Measurements from ENCODE around the gene GALNT18.

The GALNT18 gene

DNA sequence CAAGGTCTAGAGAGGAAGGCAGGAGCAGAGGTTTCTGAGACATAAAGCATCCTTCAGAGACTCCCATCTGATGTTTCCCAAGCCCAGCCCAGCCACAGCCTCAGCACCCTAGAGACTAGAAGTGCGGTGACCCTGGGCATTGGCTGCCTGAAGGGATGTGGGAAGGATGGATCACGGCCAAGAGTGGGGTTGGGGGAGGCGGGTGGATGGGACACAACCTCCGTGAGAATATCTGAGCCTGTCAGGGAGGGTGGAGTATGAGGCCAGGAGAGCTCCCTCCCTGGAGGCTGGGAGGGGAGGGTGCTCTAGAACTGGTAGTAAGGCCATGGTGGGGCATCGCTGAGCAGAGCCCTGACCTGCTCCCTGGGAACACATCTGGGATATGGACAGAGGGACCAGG is 340.2 kb downstream of the GALNT18 start:
- Histone ChIP-seq H3K27me3 (ENCODE audit: insufficient read depth, low read length) (no peaks in the 10 kb centered on the region), H3K9me3 (ENCODE audit: insufficient read depth, low read depth, low read length) (no peaks in the 10 kb centered on the region), H3K4me3 (ENCODE audit: low read length) (no peak overlapping the region), H3K9ac (ENCODE audit: low read depth, low read length) (no peak overlapping the region), H3K4me1 (ENCODE audit: insufficient read depth, low read length) (peaks cover 11% of the 10 kb centered on the region), H3K27ac (ENCODE audit: low read depth, low read length) (no peak overlapping the region), H3K36me3 (ENCODE audit: insufficient read depth, low read length) (no peaks in the 10 kb centered on the region)
- 93% methylated on average over 5 of the region's 5 CpGs for WGBS

- H3K27ac ChIP-seq (ENCODE audit: low read depth, low read length) = no peak overlapping the region; the same call in 1 of the 2 replicates
- H3K9ac ChIP-seq (ENCODE audit: low read depth, low read length) = no peak overlapping the region
- H3K36me3 ChIP-seq (ENCODE audit: insufficient read depth, low read length) = no peaks in the 10 kb centered on the region
- no peak overlapping the region for H3K4me3 ChIP-seq (ENCODE audit: low read length)
- WGBS = 90% methylated on average over 5 of the region's 5 CpGs
- peaks cover 11% of the 10 kb centered on the region for H3K4me1 ChIP-seq (ENCODE audit: insufficient read depth, low read length)
- H3K9me3 ChIP-seq (ENCODE audit: insufficient read depth, low read depth, low read length) = no peaks in the 10 kb centered on the region
- no peaks in the 10 kb centered on the region for H3K27me3 ChIP-seq (ENCODE audit: insufficient read depth, low read length)
These were observed 341.0 kb downstream of the GALNT18 start for GRCh38 chr11:11280826-11281225.

DNA sequence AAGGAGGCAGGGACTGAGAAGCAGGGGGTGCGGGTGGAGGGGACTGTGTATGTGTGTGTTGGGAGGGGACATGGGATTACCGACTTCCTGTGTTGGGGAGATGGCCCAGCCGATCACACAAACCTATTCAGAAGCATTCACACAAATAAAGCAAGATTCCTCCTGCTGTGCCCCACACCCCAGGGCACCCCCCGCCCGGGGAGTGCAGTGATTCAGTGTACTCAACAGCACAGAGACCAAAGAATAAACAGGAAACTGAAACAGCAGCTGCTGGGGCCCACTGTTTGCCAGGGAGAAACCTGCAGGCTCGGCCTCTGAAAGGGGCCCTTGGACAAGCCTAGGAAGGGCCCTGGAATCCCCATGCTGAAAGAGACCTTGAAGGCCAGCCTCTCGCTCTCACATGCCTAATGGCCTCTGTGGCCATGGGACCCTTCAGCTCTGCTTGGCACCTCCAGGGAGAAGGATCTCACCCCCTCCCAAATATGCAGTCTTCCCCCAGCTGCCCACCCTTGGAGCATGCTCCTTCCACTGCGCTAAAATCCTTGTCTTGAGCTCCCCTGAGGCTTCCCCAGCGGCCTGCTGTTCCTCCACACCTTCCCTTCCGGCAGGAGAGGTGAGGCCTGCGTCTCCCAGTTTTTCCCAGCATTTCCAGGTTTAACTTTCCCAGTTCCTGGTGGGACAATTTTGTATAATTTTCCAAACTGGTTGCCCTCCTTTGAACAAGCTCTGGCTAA is 341.7 kb downstream of the GALNT18 start:
- WGBS = 44% methylated on average over 10 of the region's 11 CpGs

DNA sequence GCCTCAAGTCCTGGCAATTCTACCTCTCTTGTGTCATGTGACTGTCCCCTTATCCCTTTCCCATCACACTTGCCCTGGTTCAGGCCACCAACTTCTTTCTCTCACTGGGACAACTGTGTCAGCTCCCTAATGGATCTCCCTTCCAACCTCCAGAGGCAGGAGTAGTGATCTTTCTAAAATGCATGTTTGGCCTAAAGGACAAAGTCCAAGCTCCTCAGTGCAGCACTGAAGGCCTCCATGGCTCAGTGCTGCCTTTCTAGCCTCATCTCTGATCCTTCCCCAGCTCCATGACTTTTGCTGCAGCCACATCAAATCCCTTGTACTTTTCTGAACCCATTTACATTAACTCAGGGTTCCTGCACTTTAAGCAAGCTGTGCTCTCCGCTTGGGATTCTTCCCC is 349.6 kb downstream of the GALNT18 start:
- H3K4me3 ChIP-seq (ENCODE audit: low read length) = no peak overlapping the region
- 90% methylated on average over 1 of the region's 1 CpG for WGBS

More for the DNA sequence above, 341.7 kb downstream of the GALNT18 start:
- Histone ChIP-seq H3K9ac (ENCODE audit: low read depth, low read length) (0 out of 2 replicates have a peak overlapping the region, but pooled peaks have one; percentile 35), H3K4me1 (ENCODE audit: insufficient read depth, low read length) (peaks cover 11% of the 10 kb centered on the region), H3K4me3 (ENCODE audit: low read length) (no peak overlapping the region), H3K9me3 (ENCODE audit: insufficient read depth, low read depth, low read length) (no peaks in the 10 kb centered on the region), H3K27ac (ENCODE audit: low read depth, low read length) (peak overlapping the region; percentile 67), H3K36me3 (ENCODE audit: insufficient read depth, low read length) (no peaks in the 10 kb centered on the region), H3K27me3 (ENCODE audit: insufficient read depth, low read length) (no peaks in the 10 kb centered on the region)

DNA sequence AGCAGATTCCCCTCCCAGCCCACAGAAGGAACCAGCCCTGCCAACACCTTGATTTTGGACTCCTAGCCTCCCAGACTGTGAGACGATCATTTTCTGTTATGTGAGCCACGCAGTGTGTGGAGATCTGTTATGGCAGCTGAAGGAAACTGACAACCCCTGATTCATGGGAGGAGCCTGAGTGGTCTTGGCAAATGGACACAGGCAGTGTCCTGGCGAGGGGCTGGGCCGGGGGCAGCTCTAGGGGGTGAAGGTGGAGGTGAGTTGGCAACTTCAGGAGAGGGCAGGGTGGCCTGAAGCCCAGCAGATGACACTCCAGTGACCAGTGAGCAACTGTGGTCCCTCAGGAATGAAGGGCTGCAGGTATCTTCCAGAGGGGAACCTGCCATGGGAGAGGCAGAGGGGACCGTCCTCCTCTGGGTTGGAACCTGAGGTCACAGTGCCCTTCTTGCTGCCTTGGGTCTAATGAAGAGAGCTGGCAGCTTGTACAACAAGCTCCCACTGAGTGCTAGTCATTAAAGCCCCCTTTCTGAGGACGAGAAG is 351.5 kb downstream of the GALNT18 start:
- no peaks in the 10 kb centered on the region for H3K4me1 ChIP-seq (ENCODE audit: insufficient read depth, low read length)
- H3K27me3 ChIP-seq (ENCODE audit: insufficient read depth, low read length) = no peaks in the 10 kb centered on the region
- H3K9me3 ChIP-seq (ENCODE audit: insufficient read depth, low read depth, low read length) = no peaks in the 10 kb centered on the region
- no peaks in the 10 kb centered on the region for H3K36me3 ChIP-seq (ENCODE audit: insufficient read depth, low read length)
- H3K27ac ChIP-seq (ENCODE audit: low read depth, low read length) = no peak overlapping the region
- 94% methylated on average over 6 of the region's 6 CpGs for WGBS
- no peak overlapping the region for H3K4me3 ChIP-seq (ENCODE audit: low read length)
- H3K9ac ChIP-seq (ENCODE audit: low read depth, low read length) = no peak overlapping the region

More for the DNA sequence above, 349.6 kb downstream of the GALNT18 start:
- H3K4me1 ChIP-seq (ENCODE audit: insufficient read depth, low read length) = no peaks in the 10 kb centered on the region
- H3K36me3 ChIP-seq (ENCODE audit: insufficient read depth, low read length) = no peaks in the 10 kb centered on the region
- no peaks in the 10 kb centered on the region for H3K27me3 ChIP-seq (ENCODE audit: insufficient read depth, low read length)
- no peak overlapping the region for H3K27ac ChIP-seq (ENCODE audit: low read depth, low read length)
- H3K9me3 ChIP-seq (ENCODE audit: insufficient read depth, low read depth, low read length) = no peaks in the 10 kb centered on the region
- no peak overlapping the region for H3K9ac ChIP-seq (ENCODE audit: low read depth, low read length)

DNA sequence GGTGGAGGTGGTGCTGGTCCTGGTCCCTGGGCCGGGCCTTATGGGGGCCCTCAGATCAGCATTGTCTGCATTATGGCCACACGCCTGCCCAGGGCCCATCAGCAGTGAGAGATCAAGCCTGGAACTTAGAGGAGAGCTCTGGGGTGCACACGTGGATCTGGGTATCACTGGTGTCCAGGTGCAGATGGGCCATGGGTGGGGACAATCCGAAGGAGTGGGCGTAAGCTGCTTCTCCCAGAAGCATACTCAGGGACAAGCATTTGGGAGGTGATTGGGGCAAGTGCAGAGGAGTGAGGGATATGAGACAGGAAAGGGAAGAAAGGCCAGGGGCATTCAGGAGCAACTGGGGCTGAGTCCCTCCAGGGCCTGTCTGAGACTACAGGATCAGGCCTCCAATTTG is 353.1 kb downstream of the GALNT18 start:
- Histone ChIP-seq H3K36me3 (ENCODE audit: insufficient read depth, low read length) (no peaks in the 10 kb centered on the region), H3K4me1 (ENCODE audit: insufficient read depth, low read length) (no peaks in the 10 kb centered on the region), H3K9me3 (ENCODE audit: insufficient read depth, low read depth, low read length) (no peaks in the 10 kb centered on the region), H3K4me3 (ENCODE audit: low read length) (no peak overlapping the region), H3K9ac (ENCODE audit: low read depth, low read length) (no peak overlapping the region), H3K27ac (ENCODE audit: low read depth, low read length) (no peak overlapping the region), H3K27me3 (ENCODE audit: insufficient read depth, low read length) (no peaks in the 10 kb centered on the region)
- 94% methylated on average over 5 of the region's 5 CpGs for WGBS

DNA sequence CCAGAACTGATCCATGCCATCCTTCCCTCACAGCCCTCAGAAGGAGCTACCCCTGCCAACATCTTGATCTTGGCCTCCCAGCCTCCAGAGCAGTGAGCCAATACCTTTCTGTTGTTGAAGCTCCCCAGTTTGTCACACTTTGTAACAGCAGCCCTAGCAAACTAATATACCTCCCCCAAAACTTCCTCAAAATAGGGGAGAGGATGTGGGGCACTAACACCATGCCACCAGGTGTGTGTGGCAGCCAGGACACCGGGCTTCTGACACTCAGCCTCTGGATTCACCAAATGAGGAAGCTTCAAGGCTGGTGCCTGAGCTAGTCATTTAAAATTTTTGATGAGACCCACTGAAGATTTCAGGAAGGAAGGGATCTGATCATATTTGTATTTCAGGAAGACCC is 353.7 kb downstream of the GALNT18 start:
- H3K4me1 ChIP-seq (ENCODE audit: insufficient read depth, low read length) = no peaks in the 10 kb centered on the region
- no peak overlapping the region for H3K4me3 ChIP-seq (ENCODE audit: low read length)
- no peak overlapping the region for H3K27ac ChIP-seq (ENCODE audit: low read depth, low read length)
- H3K36me3 ChIP-seq (ENCODE audit: insufficient read depth, low read length) = no peaks in the 10 kb centered on the region
- no peaks in the 10 kb centered on the region for H3K9me3 ChIP-seq (ENCODE audit: insufficient read depth, low read depth, low read length)
- WGBS = 49% methylated on average over 1 of the region's 1 CpG
- H3K9ac ChIP-seq (ENCODE audit: low read depth, low read length) = no peak overlapping the region
- no peaks in the 10 kb centered on the region for H3K27me3 ChIP-seq (ENCODE audit: insufficient read depth, low read length)

- Histone ChIP-seq H3K9ac (ENCODE audit: low read depth, low read length) (no peak overlapping the region), H3K36me3 (ENCODE audit: insufficient read depth, low read length) (no peaks in the 10 kb centered on the region), H3K27me3 (ENCODE audit: insufficient read depth, low read length) (no peaks in the 10 kb centered on the region), H3K27ac (ENCODE audit: low read depth, low read length) (no peak overlapping the region), H3K9me3 (ENCODE audit: insufficient read depth, low read depth, low read length) (no peaks in the 10 kb centered on the region), H3K4me1 (ENCODE audit: insufficient read depth, low read length) (no peaks in the 10 kb centered on the region), H3K4me3 (ENCODE audit: low read length) (no peak overlapping the region)
These were observed 354.5 kb downstream of the GALNT18 start for GRCh38 chr11:11267312-11267711.

- Histone ChIP-seq H3K27ac (ENCODE audit: low read depth, low read length) (no peak overlapping the region), H3K27me3 (ENCODE audit: insufficient read depth, low read length) (no peaks in the 10 kb centered on the region), H3K9me3 (ENCODE audit: insufficient read depth, low read depth, low read length) (no peaks in the 10 kb centered on the region), H3K4me3 (ENCODE audit: low read length) (no peak overlapping the region), H3K9ac (ENCODE audit: low read depth, low read length) (no peak overlapping the region), H3K36me3 (ENCODE audit: insufficient read depth, low read length) (no peaks in the 10 kb centered on the region), H3K4me1 (ENCODE audit: insufficient read depth, low read length) (peaks cover 5% of the 10 kb centered on the region; the same call in 1 of the 2 replicates)
- WGBS = 44% methylated on average over 8 of the region's 8 CpGs
These were observed 355.7 kb downstream of the GALNT18 start for GRCh38 chr11:11265994-11266606.

- H3K9me3 ChIP-seq (ENCODE audit: insufficient read depth, low read depth, low read length) = no peaks in the 10 kb centered on the region
- no peaks in the 10 kb centered on the region for H3K27me3 ChIP-seq (ENCODE audit: insufficient read depth, low read length)
- H3K9ac ChIP-seq (ENCODE audit: low read depth, low read length) = no peak overlapping the region
- WGBS = 83% methylated on average over 2 of the region's 3 CpGs
- peaks cover 5% of the 10 kb centered on the region; the same call in 1 of the 2 replicates for H3K4me1 ChIP-seq (ENCODE audit: insufficient read depth, low read length)
- H3K27ac ChIP-seq (ENCODE audit: low read depth, low read length) = no peak overlapping the region
- no peak overlapping the region for H3K4me3 ChIP-seq (ENCODE audit: low read length)
- H3K36me3 ChIP-seq (ENCODE audit: insufficient read depth, low read length) = no peaks in the 10 kb centered on the region
These were observed 356.5 kb downstream of the GALNT18 start for GRCh38 chr11:11265320-11265719.

- H3K9me3 ChIP-seq (ENCODE audit: insufficient read depth, low read depth, low read length) = no peaks in the 10 kb centered on the region
- H3K4me1 ChIP-seq (ENCODE audit: insufficient read depth, low read length) = peaks cover 5% of the 10 kb centered on the region; the same call in 1 of the 2 replicates
- no peak overlapping the region for H3K27ac ChIP-seq (ENCODE audit: low read depth, low read length)
- 75% methylated on average over 8 of the region's 8 CpGs for WGBS
- no peaks in the 10 kb centered on the region for H3K36me3 ChIP-seq (ENCODE audit: insufficient read depth, low read length)
- no peak overlapping the region for H3K9ac ChIP-seq (ENCODE audit: low read depth, low read length)
- H3K4me3 ChIP-seq (ENCODE audit: low read length) = no peak overlapping the region
- H3K27me3 ChIP-seq (ENCODE audit: insufficient read depth, low read length) = no peaks in the 10 kb centered on the region
These were observed 358.4 kb downstream of the GALNT18 start for GRCh38 chr11:11263238-11264005.
